Lung microvascular endothelial cell (primary cell): ENCODE data around the gene GP1BA. TPM values are rescaled to one million over a fixed set of nuclear protein-coding genes. Genes with fewer than 3 reads are reported as not detected.

ENCODE experiments used
- DNase-seq, 2 donors: peaks; one replicate each; pipeline versions ENCODE4 v3.0.0 to v3.0.0-alpha.2; 2010; ENCODE audit warnings: low read depth in 2 of 2
- total RNA-seq: library from RNA; depleted of rRNA; stranded (reverse); fragments of >200 nt; gene quantifications from 2 replicates; pipeline ENCODE4 v1.2.1, GENCODE V29; 2014

The GP1BA gene
- total RNA-seq, 1 donor from 2014 or later, result not detected

DNA sequence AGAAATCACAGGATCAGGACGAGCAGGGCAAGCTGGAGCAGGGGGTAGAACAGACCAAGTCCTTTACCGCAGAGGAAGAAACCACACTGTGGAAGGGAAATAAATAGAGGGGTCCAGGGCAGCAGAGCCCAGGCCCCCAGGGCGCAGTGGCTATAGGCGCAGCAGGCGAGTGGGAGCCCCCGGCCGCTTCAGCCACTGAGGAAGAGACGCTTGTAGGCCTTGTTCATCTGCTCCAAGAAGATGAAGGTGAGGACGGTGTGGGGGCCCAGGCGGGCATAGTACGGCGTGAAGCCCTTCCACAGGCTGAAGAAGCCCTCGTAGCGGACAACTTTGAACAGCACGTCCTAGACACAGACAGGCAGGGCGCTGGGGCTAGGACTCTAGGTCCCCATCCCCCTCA lies 5.5 kb downstream of the GP1BA start:
- no peak for DNase-seq

DNA sequence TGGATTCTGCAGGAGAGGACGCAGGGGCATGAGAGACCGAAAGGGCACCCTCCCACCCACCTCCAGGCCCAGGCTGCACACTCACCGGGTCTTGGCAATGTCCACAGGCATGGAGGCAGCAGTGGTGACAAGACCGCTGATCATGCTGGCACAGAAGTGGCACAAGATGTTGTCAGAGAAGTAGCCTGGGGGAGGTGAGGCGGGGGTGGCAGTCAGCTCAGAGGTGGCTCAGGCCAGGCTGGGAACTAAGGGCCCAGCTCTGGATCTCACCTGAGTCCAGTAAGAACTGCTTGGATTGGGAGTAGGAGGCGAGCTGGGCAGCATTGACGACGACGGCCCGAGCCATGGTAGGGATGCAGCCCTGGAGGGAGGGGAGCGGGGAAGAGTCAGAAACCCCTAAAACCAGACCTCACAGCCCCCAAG lies 6.0 kb downstream of the GP1BA start:
- DNase-seq, result no peak

DNA sequence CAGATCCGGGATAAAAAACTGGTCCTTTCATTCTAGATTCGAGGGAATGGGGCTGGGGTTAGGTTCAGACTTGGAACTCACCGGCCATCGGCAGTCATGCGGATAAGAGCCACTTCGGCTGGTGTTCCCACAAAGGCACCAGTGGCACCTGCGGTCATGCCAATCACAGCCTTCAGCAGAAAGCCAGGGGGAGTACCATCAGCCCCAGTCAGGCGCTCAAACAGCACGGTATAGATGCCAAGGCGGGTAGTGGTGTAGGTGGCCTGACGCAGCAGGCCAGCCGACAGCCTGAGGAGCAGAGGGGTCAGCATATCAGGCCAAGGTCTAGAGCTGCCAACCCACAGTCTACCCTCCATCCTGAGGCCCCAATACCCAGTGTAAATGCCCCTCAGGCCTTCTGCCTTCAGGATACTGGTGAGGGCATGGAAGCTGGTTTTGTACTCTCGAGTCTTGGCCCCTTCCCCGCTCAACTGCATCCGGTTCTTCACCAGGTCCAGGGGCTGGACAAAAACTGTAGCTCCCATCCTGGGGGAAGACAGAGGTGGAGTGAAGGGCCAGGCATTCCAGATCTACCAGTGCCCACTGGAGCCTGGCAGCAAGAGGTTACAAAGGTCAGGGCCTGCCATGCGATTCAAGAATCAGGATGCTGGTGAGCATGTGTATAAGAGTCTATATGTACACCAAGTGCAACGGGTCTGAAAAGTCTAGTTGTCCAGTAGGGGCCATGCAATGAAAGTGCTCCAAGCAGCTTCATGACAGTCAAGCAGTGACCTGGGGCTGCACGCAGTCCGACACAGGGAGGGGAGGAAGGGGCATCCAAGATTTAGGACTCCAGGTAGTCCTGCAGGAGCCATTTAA lies 6.8 kb downstream of the GP1BA start:
- DNase-seq, result peak; percentile 14 to 23

DNA sequence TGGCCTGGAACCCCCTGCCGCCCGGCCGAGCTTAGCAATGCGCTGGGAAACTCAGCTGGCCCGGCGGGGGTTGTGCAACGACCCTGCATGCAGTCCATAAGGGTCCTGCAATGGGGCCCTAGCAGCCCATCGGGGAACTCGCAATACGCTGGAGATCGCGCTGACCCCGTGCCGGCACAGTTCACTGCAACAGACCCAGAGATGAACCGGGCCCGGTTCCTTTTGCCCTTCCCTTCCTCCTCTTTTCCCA lies 7.4 kb downstream of the GP1BA start:
- DNase-seq, result no peak

DNA sequence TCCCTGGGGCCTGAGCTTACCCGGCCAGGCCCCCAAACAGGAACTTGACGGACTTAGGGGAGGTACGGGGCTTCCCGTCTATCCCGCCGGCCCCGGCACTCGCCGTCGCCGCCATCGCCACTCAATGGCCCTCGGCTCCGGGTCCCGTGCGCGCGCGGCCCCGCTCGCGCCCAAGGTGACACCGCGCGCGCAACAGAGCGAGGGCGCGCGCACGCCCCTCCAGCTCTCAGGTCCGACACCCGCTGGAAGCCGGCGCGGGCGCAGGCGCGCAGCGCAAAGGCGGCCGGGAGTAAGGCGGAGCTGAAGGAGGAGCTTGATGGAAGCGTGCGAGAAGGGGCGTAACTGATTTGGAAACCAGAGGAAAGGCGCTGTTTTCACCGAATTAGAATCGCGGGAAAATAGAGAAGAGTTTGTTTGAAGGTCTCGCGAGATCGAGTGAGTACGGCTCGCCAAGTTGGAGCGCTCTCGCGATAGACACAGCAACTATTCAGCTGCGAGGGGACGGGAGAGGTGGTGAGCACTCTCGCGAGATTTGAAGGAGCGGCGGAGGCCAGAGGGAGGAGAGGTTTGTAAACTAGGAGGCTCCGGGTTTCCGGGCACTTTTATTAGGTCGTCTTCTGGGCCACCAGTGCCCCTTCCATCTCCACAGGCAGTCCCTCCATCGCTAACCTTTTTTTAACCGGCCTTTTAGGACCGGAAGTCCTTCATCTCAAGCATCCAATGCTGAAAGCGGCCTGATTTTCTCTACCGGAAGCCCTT lies 7.9 kb downstream of the GP1BA start, which contains the start of the genes RNF167 and SLC25A11:
TSS of gene RNF167 (plus strand) at position 473 of the 759 bp plus-strand sequence. CDS start 642 bp downstream, outside the sequence.
TSS of gene SLC25A11 (minus strand) at position 251 of the 759 bp plus-strand sequence. CDS start at position 115, 136 bp downstream.
- DNase-seq, result peak; percentile 100

DNA sequence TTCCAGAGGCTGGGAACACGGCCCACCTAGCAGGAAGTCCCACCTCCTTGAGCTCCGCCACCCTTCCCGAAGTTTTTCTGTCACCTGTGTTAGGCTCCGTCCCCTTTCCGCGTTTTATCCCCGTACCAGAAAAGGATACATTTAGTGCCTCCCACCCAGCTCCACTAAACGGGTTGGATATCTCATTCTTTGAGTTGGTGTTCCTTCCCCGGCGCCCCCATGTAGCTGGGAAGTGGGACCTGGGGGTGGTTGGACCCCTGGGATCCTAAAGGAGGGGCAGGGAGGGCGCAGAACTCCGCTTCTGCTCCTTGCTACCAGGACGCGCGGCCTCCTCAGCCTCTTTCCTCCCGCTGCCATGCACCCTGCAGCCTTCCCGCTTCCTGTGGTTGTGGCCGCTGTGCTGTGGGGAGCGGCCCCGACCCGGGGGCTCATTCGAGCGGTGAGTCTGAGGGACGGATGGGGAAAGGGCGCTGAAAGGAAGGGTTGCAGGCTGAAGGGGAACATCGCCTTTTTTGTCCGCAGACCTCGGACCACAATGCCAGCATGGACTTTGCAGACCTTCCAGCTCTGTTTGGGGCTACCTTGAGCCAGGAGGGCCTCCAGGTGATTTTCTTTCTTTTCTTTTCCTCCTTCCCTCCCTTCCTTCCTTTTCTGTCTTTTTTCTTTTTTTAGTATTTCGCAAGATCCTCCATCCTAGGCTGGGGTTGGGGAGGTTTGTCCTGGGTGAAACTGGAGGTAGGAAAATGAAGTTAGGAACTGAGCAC lies 8.7 kb downstream of the GP1BA start:
- peak; percentile 15 to 35 for DNase-seq

DNA sequence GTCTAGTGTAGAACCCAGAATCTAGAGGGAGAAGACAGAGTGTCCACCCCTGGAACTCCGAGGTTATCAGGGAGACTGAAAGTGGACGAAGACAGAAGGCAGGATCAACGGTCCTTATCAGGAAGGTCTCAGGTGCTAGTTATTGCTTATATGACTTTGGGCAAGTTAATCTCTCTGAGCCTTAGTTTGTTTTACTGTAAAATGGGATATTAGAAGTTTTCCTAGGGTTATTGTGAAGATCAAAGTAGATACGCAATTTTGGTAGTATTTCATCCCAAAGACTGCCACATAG lies 9.2 kb downstream of the GP1BA start:
- no peak for DNase-seq

DNA sequence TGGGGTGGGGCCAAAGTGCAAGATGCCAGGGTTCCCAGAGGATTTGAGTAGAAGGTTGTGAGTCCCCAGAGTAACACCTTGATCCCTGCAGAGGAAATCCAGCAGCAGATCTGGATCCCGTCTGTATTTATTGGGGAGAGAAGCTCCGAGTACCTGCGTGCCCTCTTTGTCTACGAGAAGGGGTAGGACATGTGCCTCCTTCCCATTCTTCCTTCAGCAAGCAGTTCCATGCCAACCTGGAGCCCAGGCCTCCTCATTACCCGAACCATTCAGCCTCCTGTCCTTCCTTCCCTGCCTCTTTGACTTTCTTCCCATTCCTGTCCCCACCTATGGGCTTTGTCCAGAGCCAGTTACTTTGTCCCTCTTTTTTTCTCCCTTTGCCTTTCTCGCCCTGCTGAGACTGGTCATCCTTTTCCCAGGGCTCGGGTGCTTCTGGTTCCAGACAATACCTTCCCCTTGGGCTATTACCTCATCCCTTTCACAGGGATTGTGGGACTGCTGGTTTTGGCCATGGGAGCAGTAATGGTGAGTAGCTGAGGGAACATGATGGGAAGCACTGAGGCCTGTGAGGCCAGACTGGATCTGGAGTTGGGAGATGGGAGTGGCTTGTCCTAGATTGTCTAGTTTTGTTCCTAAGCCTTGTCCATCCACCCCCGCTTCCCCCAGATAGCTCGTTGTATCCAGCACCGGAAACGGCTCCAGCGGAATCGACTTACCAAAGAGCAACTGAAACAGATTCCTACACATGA lies 10.9 kb downstream of the GP1BA start:
- peak in 1 of 2 donors; percentile 10 for DNase-seq

DNA sequence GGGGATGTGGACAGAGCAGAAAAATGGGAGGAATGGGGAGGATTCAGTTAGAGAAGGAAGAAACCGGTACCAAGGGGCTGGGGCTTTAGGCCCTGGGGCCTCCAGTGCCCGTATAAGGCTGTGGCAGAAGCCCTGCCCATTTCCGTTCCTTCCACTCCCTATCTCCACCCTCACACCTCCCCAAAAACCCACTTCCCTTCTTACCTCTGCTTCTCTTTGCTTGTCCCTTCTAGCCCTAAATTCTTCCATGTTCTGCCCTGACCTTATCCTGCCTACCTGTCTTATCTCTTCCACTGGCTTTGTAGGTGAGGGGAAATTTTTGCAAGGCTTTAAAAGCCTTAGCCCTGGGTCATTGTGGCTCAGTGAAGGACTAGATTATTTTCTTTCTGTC lies 12.1 kb downstream of the GP1BA start:
- no peak for DNase-seq

DNA sequence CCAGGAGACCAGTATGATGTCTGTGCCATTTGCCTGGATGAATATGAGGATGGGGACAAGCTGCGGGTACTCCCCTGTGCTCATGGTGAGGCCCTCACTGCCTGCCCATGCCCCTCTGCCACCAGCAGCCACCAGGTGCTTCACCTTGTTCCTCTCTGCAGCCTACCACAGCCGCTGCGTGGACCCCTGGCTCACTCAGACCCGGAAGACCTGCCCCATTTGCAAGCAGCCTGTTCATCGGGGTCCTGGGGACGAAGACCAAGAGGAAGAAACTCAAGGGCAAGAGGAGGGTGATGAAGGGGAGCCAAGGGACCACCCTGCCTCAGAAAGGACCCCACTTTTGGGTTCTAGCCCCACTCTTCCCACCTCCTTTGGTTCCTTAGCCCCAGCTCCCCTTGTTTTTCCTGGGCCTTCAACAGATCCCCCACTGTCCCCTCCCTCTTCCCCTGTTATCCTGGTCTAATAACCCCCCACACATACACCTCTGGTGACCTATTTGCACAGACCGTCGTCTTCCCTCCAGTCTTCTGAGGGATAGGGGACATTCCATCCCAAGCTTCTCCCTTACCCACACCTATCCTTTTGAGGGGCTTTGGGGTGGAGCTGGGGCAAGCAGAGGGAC lies 12.6 kb downstream of the GP1BA start:
- DNase-seq, result no peak

DNA sequence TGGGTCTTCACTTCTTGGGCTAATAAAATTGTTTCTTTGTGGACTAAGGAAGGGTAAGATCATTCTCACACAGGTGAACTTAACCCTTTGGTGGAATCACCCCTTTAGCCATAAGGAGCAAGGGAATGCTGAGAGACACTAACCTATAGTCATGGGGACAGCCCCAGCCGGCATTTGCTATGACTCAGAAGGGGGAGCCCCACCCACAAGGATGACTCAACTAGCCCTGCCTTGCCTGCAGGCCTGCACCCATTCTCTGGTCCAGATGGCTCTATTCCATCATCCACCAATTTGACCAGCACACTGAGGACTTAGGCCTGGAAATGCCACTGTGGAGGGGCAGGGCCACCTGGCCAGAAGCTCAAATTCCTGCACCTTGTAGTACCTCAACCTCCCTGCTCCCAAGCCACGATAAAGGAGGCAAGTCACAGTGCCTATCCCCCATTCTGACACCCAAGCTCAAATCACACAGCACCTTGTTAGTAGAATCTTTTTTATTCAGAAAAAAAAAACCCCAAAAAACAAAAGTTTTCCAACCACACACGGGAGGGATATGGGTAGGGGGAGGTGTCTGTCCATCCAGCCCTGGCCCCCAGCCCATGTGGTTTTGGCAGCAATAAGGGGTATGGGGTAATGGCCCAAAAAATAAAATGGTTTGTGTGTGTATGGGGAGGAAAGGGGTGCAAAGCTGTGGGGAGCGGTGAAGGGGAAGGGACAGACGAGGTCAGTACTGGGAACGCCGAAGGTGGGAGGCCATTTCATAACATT lies 13.3 kb downstream of the GP1BA start:
- DNase-seq, result peak; percentile 66 to 90

DNA sequence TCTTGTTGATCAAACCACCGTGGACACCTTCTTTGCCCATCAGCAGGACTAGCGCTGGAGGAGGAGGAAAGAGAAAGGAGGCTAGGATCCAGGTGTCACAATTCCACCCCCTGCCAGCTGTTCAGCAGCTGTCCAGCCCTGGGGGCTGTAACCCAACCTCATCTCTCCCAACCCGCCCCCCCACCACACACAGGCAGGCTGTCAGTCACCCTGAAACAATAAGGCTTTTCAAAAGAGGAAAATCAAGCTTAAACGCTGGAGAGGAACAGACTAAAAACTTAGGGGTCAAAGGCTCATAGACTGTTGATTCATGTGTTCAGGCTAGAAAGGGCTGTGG lies 13.8 kb downstream of the GP1BA start:
- DNase-seq, result no peak

DNA sequence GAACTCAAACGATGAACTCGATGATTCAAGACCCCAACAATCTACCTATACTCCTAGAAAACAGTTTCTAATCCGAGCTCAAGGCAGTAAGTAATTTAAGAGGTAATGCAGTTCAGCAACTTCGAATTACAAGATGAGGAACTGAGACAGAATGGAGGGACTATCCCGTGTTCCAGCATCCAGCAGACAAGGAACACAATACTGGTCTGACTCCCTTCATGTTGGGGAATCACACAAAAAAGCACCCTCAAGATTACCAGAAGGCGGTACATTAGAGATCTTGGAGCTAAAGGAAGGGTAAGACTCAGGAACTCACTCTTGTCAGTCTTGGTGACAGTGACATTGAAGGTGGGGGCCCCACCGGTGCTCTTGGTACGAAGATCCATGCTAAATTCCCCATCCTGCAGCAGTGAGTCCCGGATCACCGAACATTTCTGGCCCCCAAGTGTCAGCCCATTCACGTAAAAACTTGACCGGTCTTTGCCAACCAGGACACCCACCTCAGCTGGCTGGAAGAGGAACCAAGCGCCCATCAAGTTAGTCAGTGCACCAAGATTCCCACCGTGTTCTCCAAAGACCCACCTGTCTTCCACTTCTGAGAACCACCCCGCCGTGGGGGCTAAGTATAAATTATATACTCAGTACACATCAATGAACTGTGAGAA lies 14.4 kb downstream of the GP1BA start:
- DNase-seq, result no peak

DNA sequence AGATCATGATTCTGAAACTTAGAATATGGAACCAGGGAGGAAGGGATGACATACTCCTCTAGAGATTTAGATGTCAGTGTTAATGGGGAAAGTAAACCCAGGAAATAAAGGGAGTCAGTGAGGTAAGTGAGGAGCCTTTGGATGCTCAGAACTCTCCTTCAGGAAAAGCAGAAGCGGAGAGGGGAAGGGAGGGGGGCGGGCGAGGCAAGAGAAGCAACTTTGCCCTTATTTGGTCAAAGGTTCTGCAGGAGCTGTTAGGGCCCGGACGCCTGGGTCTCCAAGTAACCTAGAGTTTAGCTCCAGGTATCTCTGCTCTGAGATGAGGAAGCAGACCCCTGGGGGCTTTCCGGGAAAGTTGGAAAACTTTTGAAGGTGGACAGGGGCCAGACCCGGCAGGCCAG lies 14.9 kb downstream of the GP1BA start:
- DNase-seq, result peak in 1 of 2 donors; percentile 33

DNA sequence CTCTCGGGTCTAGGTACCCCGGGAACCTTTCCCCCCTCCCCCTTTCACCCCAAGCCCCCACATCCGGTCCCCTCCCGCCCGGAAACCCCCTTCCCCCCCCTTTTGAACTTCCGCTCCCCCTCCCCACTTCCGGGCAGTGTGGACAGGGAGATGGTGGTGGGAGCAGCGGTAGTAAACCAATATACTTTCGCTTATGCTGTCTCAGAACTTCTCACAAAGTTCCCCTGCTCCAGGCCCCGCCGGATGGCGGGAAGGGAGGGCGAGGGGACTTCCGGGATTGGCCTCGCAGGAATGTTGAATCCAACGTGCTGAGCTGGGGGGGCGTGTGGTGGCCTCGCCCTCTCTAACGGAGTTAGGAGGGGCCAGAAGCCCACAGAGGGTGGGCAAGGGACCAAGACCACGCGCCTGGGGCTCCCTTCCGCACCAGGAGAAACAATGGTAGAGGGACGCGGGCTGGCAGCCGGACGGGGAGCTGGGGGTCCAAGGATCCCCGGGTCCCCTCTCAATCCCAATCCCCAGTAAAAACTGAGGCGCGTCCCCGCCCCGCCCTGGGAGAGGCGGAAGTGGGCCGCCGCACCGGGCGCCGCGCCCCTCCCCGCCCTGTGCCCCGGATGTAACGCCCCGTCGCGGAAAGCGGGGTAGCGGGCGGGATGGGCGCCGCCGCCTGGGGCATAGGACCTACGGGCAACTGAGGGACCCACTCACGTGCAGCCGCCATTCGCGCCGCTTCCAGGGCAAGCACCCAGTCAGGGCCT lies 15.5 kb downstream of the GP1BA start:
- peak; percentile 64 to 66 for DNase-seq

DNA sequence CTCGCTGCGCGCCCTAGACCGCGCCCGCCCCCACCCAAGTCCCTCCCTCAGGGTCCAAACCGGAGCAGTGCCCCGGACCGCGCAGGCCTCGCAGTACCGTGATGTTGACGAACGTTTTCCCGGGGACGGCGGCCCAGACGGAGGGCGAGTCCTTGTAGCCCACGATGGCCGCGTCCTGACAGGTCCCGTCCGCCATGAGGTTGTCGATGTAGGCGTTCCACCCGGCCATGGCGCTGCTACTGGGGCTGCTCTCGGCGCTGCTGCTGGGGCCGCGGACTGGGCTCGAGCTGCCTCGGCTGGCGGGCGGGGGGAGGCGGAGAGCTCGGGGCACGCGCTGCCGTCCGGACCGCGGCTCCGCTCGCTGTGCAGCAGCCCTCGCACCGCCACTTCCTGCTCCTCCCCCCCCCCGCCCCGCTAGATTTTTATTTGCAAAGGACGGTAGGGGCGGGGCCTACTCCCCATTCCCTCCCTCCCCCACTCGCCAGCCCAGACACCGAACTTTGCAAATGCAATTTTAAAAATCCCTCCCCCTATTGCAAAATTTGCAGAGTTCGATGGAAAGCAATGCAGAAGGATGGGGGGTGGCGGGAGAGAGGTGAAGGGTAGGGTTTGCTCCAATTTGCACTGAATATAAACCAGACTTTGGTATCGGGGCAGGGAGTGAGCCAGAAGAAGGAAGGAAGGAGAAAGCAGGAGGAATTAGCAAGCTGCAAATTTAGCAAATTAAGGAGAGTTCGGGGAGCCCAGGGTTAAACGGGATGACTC lies 16.3 kb downstream of the GP1BA start, which contains the start of gene PFN1:
TSS of gene PFN1 (minus strand) at position 365 of the 765 bp plus-strand sequence. CDS start at position 229, 136 bp downstream.
- peak; percentile 90 to 95 for DNase-seq

DNA sequence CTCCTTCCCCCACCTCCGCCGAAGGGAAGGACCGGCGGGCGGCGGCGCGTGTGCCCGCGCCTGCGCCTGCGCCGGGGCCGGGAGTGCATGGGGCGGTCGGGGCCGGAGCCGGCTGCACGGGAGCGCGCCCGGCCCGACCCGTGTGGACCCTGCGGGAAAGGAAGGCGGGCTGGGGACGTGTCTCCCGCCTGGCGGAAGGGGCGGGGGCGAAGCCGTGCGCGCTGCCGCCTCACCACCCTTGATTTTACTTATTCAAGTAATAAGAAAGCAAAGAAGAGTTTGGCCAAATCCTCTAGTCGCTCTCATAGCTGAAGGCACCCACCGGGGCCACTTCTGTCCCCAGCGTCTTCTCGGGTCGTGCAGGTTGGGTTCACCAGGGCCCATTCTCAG lies 16.8 kb downstream of the GP1BA start:
- DNase-seq, result peak; percentile 89
